ENCODE results near the gene BEND5.
A peak's percentile ranks its signal among the peaks of the same experiment; 100 is the strongest.

BEND5 gene

GRCh38 chr1:48776393-48777218 lies at the start of gene BEND5:
TSS of gene BEND5 (minus strand) at chr1:48776891. CDS start at chr1:48776831, 60 bp downstream.
- Histone ChIP-seq H3K27me3 (ENCODE audit: insufficient read depth, insufficient read length) (peaks cover 24% of the 10 kb centered on the region), H3K9me3 (ENCODE audit: insufficient read depth, low read length) (no peaks in the 10 kb centered on the region), H3K4me3 (ENCODE audit: insufficient read length, low read depth) (peak within 1 kb of the TSS; percentile 88), H3K36me3 (ENCODE audit: insufficient read depth, insufficient read length, low read length) (no peaks in the 10 kb centered on the region), H3K4me1 (ENCODE audit: insufficient read depth, insufficient read length) (no peaks in the 10 kb centered on the region), H3K9ac (ENCODE audit: insufficient read length, low read depth) (peak within 1 kb of the TSS; percentile 76)
- peak; percentile 70 for DNase-seq (ENCODE audit: low read depth, low spot score)
- TF ChIP-seq SUZ12 (IDR thresholded peaks at IDR 0.05; ENCODE audit: extremely low read depth, insufficient read depth, insufficient read length) (no peak), ZNF274 (IDR thresholded peaks at IDR 0.05; ENCODE audit: low read depth, low read length) (no peak), YY1 (IDR thresholded peaks at IDR 0.05; ENCODE audit: insufficient read depth, insufficient read length) (no peak)

- TF ChIP-seq SUZ12 (IDR thresholded peaks at IDR 0.05; ENCODE audit: extremely low read depth, insufficient read depth, insufficient read length) (no peak), YY1 (IDR thresholded peaks at IDR 0.05; ENCODE audit: insufficient read depth, insufficient read length) (no peak), ZNF274 (IDR thresholded peaks at IDR 0.05; ENCODE audit: low read depth, low read length) (no peak)
- Histone ChIP-seq H3K9ac (ENCODE audit: insufficient read length, low read depth) (no peak overlapping the region), H3K4me3 (ENCODE audit: insufficient read length, low read depth) (no peak overlapping the region), H3K27me3 (ENCODE audit: insufficient read depth, insufficient read length) (no peaks in the 10 kb centered on the region), H3K4me1 (ENCODE audit: insufficient read depth, insufficient read length) (no peaks in the 10 kb centered on the region), H3K9me3 (ENCODE audit: insufficient read depth, low read length) (no peaks in the 10 kb centered on the region), H3K36me3 (ENCODE audit: insufficient read depth, insufficient read length, low read length) (no peaks in the 10 kb centered on the region)
- no peak for DNase-seq (ENCODE audit: low read depth, low spot score)
Measured at GRCh38 chr1:48823168-48823567, 46.5 kb upstream of the BEND5 start.

GRCh38 chr1:48820491-48820890 lies 43.8 kb upstream of the BEND5 start:
- no peaks in the 10 kb centered on the region for H3K9me3 ChIP-seq (ENCODE audit: insufficient read depth, low read length)
- DNase-seq (ENCODE audit: low read depth, low spot score), result no peak
- no peak overlapping the region for H3K9ac ChIP-seq (ENCODE audit: insufficient read length, low read depth)
- no peaks in the 10 kb centered on the region for H3K4me1 ChIP-seq (ENCODE audit: insufficient read depth, insufficient read length)
- TF ChIP-seq SUZ12 (IDR thresholded peaks at IDR 0.05; ENCODE audit: extremely low read depth, insufficient read depth, insufficient read length), result no peak
- no peak for TF ChIP-seq YY1 (IDR thresholded peaks at IDR 0.05; ENCODE audit: insufficient read depth, insufficient read length)
- TF ChIP-seq ZNF274 (IDR thresholded peaks at IDR 0.05; ENCODE audit: low read depth, low read length), result no peak
- no peaks in the 10 kb centered on the region for H3K27me3 ChIP-seq (ENCODE audit: insufficient read depth, insufficient read length)
- no peaks in the 10 kb centered on the region for H3K36me3 ChIP-seq (ENCODE audit: insufficient read depth, insufficient read length, low read length)
- H3K4me3 ChIP-seq (ENCODE audit: insufficient read length, low read depth), result no peak overlapping the region

- H3K4me3 ChIP-seq (ENCODE audit: insufficient read length, low read depth), result no peak overlapping the region
- H3K9me3 ChIP-seq (ENCODE audit: insufficient read depth, low read length), result no peaks in the 10 kb centered on the region
- no peak for TF ChIP-seq ZNF274 (IDR thresholded peaks at IDR 0.05; ENCODE audit: low read depth, low read length)
- no peak for TF ChIP-seq YY1 (IDR thresholded peaks at IDR 0.05; ENCODE audit: insufficient read depth, insufficient read length)
- no peak for TF ChIP-seq SUZ12 (IDR thresholded peaks at IDR 0.05; ENCODE audit: extremely low read depth, insufficient read depth, insufficient read length)
- H3K36me3 ChIP-seq (ENCODE audit: insufficient read depth, insufficient read length, low read length), result no peaks in the 10 kb centered on the region
- peak; percentile 50 for DNase-seq (ENCODE audit: low read depth, low spot score)
- H3K9ac ChIP-seq (ENCODE audit: insufficient read length, low read depth), result no peak overlapping the region
- no peaks in the 10 kb centered on the region for H3K27me3 ChIP-seq (ENCODE audit: insufficient read depth, insufficient read length)
- no peaks in the 10 kb centered on the region for H3K4me1 ChIP-seq (ENCODE audit: insufficient read depth, insufficient read length)
Measured at GRCh38 chr1:48817505-48818114, 40.9 kb upstream of the BEND5 start.

GRCh38 chr1:48810740-48811139 lies 34.0 kb upstream of the BEND5 start:
- Histone ChIP-seq H3K4me3 (ENCODE audit: insufficient read length, low read depth) (no peak overlapping the region), H3K9ac (ENCODE audit: insufficient read length, low read depth) (no peak overlapping the region), H3K9me3 (ENCODE audit: insufficient read depth, low read length) (no peaks in the 10 kb centered on the region), H3K36me3 (ENCODE audit: insufficient read depth, insufficient read length, low read length) (no peaks in the 10 kb centered on the region), H3K27me3 (ENCODE audit: insufficient read depth, insufficient read length) (no peaks in the 10 kb centered on the region), H3K4me1 (ENCODE audit: insufficient read depth, insufficient read length) (peaks cover 2% of the 10 kb centered on the region)
- TF ChIP-seq ZNF274 (IDR thresholded peaks at IDR 0.05; ENCODE audit: low read depth, low read length) (no peak), SUZ12 (IDR thresholded peaks at IDR 0.05; ENCODE audit: extremely low read depth, insufficient read depth, insufficient read length) (no peak), YY1 (IDR thresholded peaks at IDR 0.05; ENCODE audit: insufficient read depth, insufficient read length) (no peak)
- DNase-seq (ENCODE audit: low read depth, low spot score), result no peak

- DNase-seq (ENCODE audit: low read depth, low spot score), result no peak
Measured at GRCh38 chr1:48808496-48808895, 31.8 kb upstream of the BEND5 start.

More at GRCh38 chr1:48808496-48808895, 31.8 kb upstream of the BEND5 start:
- Histone ChIP-seq H3K9me3 (ENCODE audit: insufficient read depth, low read length) (no peaks in the 10 kb centered on the region), H3K36me3 (ENCODE audit: insufficient read depth, insufficient read length, low read length) (no peaks in the 10 kb centered on the region), H3K27me3 (ENCODE audit: insufficient read depth, insufficient read length) (no peaks in the 10 kb centered on the region), H3K9ac (ENCODE audit: insufficient read length, low read depth) (no peak overlapping the region), H3K4me1 (ENCODE audit: insufficient read depth, insufficient read length) (peaks cover 2% of the 10 kb centered on the region), H3K4me3 (ENCODE audit: insufficient read length, low read depth) (no peak overlapping the region)
- TF ChIP-seq ZNF274 (IDR thresholded peaks at IDR 0.05; ENCODE audit: low read depth, low read length) (no peak), SUZ12 (IDR thresholded peaks at IDR 0.05; ENCODE audit: extremely low read depth, insufficient read depth, insufficient read length) (no peak), YY1 (IDR thresholded peaks at IDR 0.05; ENCODE audit: insufficient read depth, insufficient read length) (no peak)

Measured in NT2/D1 (cell line).